Stimulated activated CD8-positive, alpha-beta memory T cell treated with anti-CD3 and anti-CD28 coated beads, Interleukin-2, amount 100 ng/mL, for 1 hour (primary cell): Measurements from ENCODE around the gene LUZP2.

Experiments
- DNase-seq, 2 donors: peaks; one replicate each; pipeline ENCODE4 v3.0.0-alpha.2; 2020; ENCODE audit warnings: low read depth in 2 of 2

LUZP2 gene

GRCh38 chr11:24716403-24716802 lies 219.6 kb downstream of the LUZP2 start:
- DNase-seq, result no peak

DNA sequence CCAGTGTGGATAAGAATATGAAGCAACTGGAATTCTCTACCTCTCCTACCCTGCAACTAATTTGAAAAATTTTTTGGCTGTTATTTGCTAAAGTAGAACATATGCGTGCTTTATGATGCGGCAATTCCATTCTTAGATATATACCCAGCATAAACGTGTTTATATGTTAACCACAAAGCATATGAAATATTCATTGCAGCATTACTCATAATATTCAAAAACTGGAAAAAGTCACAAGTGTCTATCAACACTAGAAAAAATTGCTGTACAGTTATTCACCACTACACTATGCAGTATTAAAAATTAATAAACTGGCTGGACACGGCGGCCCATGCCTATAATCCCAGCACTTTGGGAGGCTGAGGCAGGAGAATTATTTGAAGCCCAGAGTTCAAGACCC lies 226.4 kb downstream of the LUZP2 start:
- DNase-seq, result no peak

- no peak for DNase-seq
Measured at GRCh38 chr11:24731554-24731953, 234.7 kb downstream of the LUZP2 start.

DNA sequence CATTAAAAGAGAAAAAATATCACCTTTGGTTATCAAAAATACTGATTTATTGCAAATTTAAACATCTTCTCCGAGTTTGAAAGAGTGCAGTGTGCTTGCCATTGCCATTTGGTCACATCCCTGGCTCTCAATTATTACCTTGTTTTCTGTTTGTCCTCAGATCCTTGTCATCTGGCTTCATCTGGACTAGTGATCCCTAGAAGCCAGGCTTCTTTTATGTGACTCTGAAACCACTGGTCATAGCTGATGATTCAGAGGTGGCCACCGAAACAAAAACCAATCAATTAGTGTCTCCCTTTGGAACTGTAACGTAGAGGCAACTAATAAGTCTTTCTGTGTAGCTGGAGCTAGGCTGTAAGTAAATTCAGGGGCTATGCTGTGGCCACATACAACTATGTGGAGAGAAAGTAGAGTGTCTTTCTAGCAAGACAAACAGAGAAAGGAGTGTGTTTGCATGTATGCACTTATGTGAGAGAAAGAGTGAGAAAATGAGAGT lies 237.9 kb downstream of the LUZP2 start:
- no peak for DNase-seq

- DNase-seq, result no peak
Measured at GRCh38 chr11:24738972-24739371, 242.1 kb downstream of the LUZP2 start.

GRCh38 chr11:24739637-24740036 lies 242.8 kb downstream of the LUZP2 start:
- DNase-seq, result no peak

GRCh38 chr11:24747275-24748251 lies 250.7 kb downstream of the LUZP2 start:
- no peak for DNase-seq

- DNase-seq, result no peak
Measured at GRCh38 chr11:24748261-24748660, 251.4 kb downstream of the LUZP2 start.

GRCh38 chr11:24754406-24754805 lies 257.6 kb downstream of the LUZP2 start:
- DNase-seq, result no peak

DNA sequence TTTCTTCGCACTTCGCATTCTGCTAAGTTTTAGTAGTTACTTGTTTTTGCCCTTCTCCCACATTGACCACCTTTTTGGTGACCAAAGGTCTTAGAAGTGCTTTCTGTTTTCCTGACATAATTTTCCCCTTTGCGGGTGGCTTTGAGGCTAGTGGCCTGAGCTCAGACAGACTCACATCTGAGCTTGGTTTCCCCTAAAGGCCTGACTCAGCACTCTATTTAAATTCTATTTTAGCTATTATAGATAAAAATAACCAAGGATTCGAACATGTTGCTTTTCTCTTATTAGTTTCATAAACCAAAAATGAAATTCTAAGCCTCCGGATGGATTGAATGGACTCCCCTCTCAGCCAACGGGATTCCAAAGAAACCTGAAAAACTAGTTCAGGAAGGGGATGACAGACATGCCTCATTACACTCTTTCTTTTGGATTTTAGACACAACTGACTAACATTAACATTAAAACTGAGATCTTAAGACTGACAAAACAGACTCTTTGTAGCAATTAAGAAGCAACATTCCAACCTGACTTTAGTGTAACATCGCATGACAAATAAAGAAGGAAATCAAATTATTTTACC lies 258.5 kb downstream of the LUZP2 start:
- DNase-seq, result no peak

DNA sequence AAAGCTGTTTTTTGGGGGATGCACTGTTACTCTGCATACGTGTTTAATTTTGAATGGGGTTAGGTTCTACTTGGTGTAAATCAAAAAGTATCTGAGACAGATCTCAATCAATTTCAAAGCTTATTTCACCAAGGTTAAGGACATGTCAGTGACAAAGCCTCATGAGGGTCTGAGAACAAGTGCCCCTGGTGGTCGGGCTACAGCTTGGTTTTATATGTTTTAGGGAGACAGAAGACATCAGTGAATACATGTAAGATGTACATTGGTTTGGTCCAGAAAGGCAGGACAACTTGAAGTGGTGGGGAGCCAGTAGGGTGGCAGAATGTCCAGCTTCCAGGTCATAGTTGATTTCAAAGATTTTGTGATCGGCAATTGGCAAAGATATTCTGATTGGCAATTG lies 262.9 kb downstream of the LUZP2 start:
- no peak for DNase-seq

GRCh38 chr11:24760681-24761080 lies 263.8 kb downstream of the LUZP2 start:
- no peak for DNase-seq

- DNase-seq, result no peak
Measured at GRCh38 chr11:24762076-24762475, 265.2 kb downstream of the LUZP2 start.

DNA sequence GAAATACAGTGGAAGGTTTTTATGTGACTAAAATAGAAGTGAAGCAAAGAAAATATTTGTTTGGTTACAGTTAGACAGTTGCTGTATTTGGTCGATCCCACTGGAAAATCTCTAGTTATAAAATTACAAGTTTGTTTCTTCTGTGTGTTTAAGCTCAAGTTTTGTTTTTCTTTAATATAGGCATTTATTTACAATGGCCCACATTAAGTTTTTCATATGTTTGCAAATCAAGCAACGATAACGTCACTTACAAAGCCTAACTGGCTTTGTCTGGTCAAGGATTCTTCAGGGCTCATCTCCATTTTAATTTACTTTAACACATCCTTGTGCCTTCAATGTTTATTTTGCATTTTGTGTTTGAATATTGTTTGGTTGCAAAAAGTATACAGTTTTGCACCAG lies 270.6 kb downstream of the LUZP2 start:
- no peak for DNase-seq

- no peak for DNase-seq
Measured at GRCh38 chr11:24773322-24773721, 276.5 kb downstream of the LUZP2 start.

- no peak for DNase-seq
Measured at GRCh38 chr11:24779791-24780190, 282.9 kb downstream of the LUZP2 start.

- DNase-seq, result no peak
Measured at GRCh38 chr11:24781288-24781687, 284.4 kb downstream of the LUZP2 start.

- DNase-seq, result no peak
Measured at GRCh38 chr11:24793479-24793878, 296.6 kb downstream of the LUZP2 start.

GRCh38 chr11:24794064-24794463 lies 297.2 kb downstream of the LUZP2 start:
- DNase-seq, result no peak

DNA sequence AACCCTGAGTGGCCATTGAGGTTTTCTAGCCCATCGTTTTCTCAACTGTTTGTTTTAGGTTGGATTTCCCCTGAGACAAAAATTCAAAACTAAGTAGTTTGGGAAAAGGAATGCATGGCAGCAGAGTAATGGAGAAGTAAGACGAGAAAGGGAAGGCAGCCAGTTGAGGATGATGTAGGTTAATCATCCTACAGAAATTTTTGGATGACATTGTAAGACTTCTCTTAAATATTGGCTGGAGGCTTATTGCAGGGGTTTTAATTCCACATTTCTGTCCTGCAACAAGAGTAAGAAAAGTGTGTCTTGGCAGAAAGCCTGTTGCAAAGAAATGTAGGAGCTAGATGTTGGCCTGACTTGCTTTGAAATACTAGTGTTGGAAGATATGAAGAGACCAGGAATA lies 308.8 kb downstream of the LUZP2 start:
- DNase-seq, result no peak

- DNase-seq, result no peak
Measured at GRCh38 chr11:24808173-24808572, 311.3 kb downstream of the LUZP2 start.

- no peak for DNase-seq
Measured at GRCh38 chr11:24819006-24819405, 322.2 kb downstream of the LUZP2 start.

GRCh38 chr11:24819863-24820434 lies 323.1 kb downstream of the LUZP2 start:
- DNase-seq, result no peak
